Measurements from ENCODE around the gene PXDN.

- TF ChIP-seq CTCF (IDR thresholded peaks at IDR 0.05) (no peak), EP300 (IDR thresholded peaks at IDR 0.05; ENCODE audit: low read depth) (no peak), POLR2A (IDR thresholded peaks at IDR 0.05) (no peak), POLR2AphosphoS5 (IDR thresholded peaks at IDR 0.05) (no peak)
Measured at GRCh38 chr2:1757567-1757966, 13.3 kb upstream of the PXDN start.
